Endodermal cell (in vitro differentiated cells): ENCODE data around the gene DEFB126. TPM values are rescaled to one million over a fixed set of nuclear protein-coding genes. Genes with fewer than 3 reads are reported as not detected.

ENCODE experiments used
- DNase-seq: peaks from one replicate; pipeline ENCODE4 v3.0.0-alpha.2; 2017
- H3K27ac ChIP-seq: 2 replicates; pipeline ENCODE4 v1.5.1; 2013; ENCODE audit warnings: mild to moderate bottlenecking, low read depth, low read length, moderate library complexity
- H3K27me3 ChIP-seq: 2 replicates; pipeline ENCODE4 v1.6.1; 2013; ENCODE audit warnings: mild to moderate bottlenecking, low read length, moderate library complexity; ENCODE audit not compliant: insufficient read depth, control insufficient read depth, poor library complexity, severe bottlenecking
- H3K36me3 ChIP-seq: 2 replicates; pipeline ENCODE4 v1.7.0; 2013; ENCODE audit warnings: mild to moderate bottlenecking, low read length, moderate library complexity; ENCODE audit not compliant: control insufficient read depth, insufficient read depth
- H3K4me1 ChIP-seq: one replicate; pipeline ENCODE4 v1.7.0; 2013; ENCODE audit warnings: low read length; ENCODE audit not compliant: control insufficient read depth, insufficient read depth
- H3K4me3 ChIP-seq: 2 replicates; pipeline ENCODE4 v1.5.1; 2013; ENCODE audit warnings: mild to moderate bottlenecking, low read length, moderate library complexity
- H3K9ac ChIP-seq: 2 replicates; pipeline ENCODE4 v1.6.1; 2013; ENCODE audit warnings: mild to moderate bottlenecking, low read length, moderate library complexity; ENCODE audit not compliant: poor library complexity, severe bottlenecking; ENCODE audit errors: extremely low read depth
- H3K9me3 ChIP-seq: 2 replicates; pipeline ENCODE4 v1.6.1; 2013; ENCODE audit warnings: mild to moderate bottlenecking, low read length, moderate library complexity; ENCODE audit not compliant: control insufficient read depth
- H3K27ac Mint-ChIP-seq: 2 replicates; pipeline ENCODE4 v1.8.0; 2020; ENCODE audit warnings: mixed read lengths
- H3K27me3 Mint-ChIP-seq: 2 replicates; pipeline ENCODE4 v1.8.0; 2021; ENCODE audit warnings: mild to moderate bottlenecking, mixed read lengths; ENCODE audit not compliant: insufficient read depth
- H3K36me3 Mint-ChIP-seq: 2 replicates; pipeline ENCODE4 v1.8.0; 2020; ENCODE audit warnings: low read depth, mixed read lengths
- H3K4me1 Mint-ChIP-seq: 2 replicates; pipeline ENCODE4 v1.8.0; 2020; ENCODE audit warnings: mixed read lengths
- H3K4me3 Mint-ChIP-seq: 2 replicates; pipeline ENCODE4 v1.8.0; 2020; ENCODE audit warnings: mild to moderate bottlenecking, moderate library complexity, mixed read lengths
- H3K9me3 Mint-ChIP-seq: 2 replicates; pipeline ENCODE4 v1.8.0; 2020; ENCODE audit warnings: mild to moderate bottlenecking, mixed read lengths
- WGBS, 2 experiments: methylation state at CpG; one replicate each; pipeline versions ENCODE4 v1.1.5 to v1.1.7; 2013; ENCODE audit warnings: missing lambda C conversion rate in 2 of 2, mixed read lengths in 1 of 2; ENCODE audit not compliant: insufficient coverage in 1 of 2, insufficient read length in 1 of 2; 5-methylcytosine and 5-hydroxymethylcytosine counted together
- total RNA-seq, 2 donors: library from RNA; stranded (reverse); fragmentation: NEBNext Ultra II Directional in 1 of 2; extraction: Animal tissue kit (Norgen Biotek cat#: 25700) in 1 of 2; gene quantifications; 2 replicates in 1 of 2; 3 replicates in 1 of 2; pipeline ENCODE4 v1.2.1, GENCODE V29; 2021
- TF ChIP-seq, protein P1 (sequence below): fragments of 200-600 bp; sonication (generic); conservative IDR thresholded peaks from 2 replicates; pipeline ENCODE4 v1.5.0; 2021; ENCODE audit warnings: antibody characterized with exemption, mild to moderate bottlenecking

The DEFB126 gene
- total RNA-seq, 2 donors from 2014 or later, result not detected

GRCh38 chr20:101975-102374 is 40.4 kb upstream of the DEFB126 start:
- Histone ChIP-seq H3K9ac (no peak overlapping the region), H3K4me3 (no peak overlapping the region), H3K27me3 (no peaks in the 10 kb centered on the region), H3K27ac (no peak overlapping the region), H3K9me3 (peaks cover 1% of the 10 kb centered on the region), H3K4me1 (no peaks in the 10 kb centered on the region), H3K36me3 (no peaks in the 10 kb centered on the region)
- DNase-seq, result no peak
- Mint-ChIP-seq H3K4me1 (peaks cover 5% of the 10 kb centered on the region), H3K27me3 (peaks cover 11% of the 10 kb centered on the region), H3K9me3 (peaks cover 6% of the 10 kb centered on the region), H3K4me3 (no peak overlapping the region), H3K27ac (no peak overlapping the region), H3K36me3 (peaks cover 2% of the 10 kb centered on the region)
- TF ChIP-seq, protein P1, sequence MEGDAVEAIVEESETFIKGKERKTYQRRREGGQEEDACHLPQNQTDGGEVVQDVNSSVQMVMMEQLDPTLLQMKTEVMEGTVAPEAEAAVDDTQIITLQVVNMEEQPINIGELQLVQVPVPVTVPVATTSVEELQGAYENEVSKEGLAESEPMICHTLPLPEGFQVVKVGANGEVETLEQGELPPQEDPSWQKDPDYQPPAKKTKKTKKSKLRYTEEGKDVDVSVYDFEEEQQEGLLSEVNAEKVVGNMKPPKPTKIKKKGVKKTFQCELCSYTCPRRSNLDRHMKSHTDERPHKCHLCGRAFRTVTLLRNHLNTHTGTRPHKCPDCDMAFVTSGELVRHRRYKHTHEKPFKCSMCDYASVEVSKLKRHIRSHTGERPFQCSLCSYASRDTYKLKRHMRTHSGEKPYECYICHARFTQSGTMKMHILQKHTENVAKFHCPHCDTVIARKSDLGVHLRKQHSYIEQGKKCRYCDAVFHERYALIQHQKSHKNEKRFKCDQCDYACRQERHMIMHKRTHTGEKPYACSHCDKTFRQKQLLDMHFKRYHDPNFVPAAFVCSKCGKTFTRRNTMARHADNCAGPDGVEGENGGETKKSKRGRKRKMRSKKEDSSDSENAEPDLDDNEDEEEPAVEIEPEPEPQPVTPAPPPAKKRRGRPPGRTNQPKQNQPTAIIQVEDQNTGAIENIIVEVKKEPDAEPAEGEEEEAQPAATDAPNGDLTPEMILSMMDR, result no peak

GRCh38 chr20:103456-103855 is 38.9 kb upstream of the DEFB126 start:
- WGBS, 2 experiments, result 92 to 98% methylated on average over 5 of the region's 5 CpGs
- no peak for DNase-seq

GRCh38 chr20:112396-112795 is 30.0 kb upstream of the DEFB126 start:
- Mint-ChIP-seq H3K9me3 (no peaks in the 10 kb centered on the region), H3K27me3 (peaks cover 6% of the 10 kb centered on the region), H3K36me3 (no peaks in the 10 kb centered on the region), H3K4me3 (no peak overlapping the region), H3K4me1 (no peaks in the 10 kb centered on the region), H3K27ac (no peak overlapping the region)
- Histone ChIP-seq H3K9me3 (peaks cover 16% of the 10 kb centered on the region), H3K4me1 (no peaks in the 10 kb centered on the region), H3K27me3 (no peaks in the 10 kb centered on the region), H3K36me3 (no peaks in the 10 kb centered on the region), H3K9ac (no peak overlapping the region), H3K27ac (no peak overlapping the region), H3K4me3 (no peak overlapping the region)
- TF ChIP-seq, protein P1, result no peak
- no peak for DNase-seq

More at GRCh38 chr20:103456-103855, 38.9 kb upstream of the DEFB126 start:
- H3K27me3 ChIP-seq, result no peaks in the 10 kb centered on the region
- Mint-ChIP-seq H3K27ac (no peak overlapping the region), H3K27me3 (peaks cover 6% of the 10 kb centered on the region), H3K9me3 (no peaks in the 10 kb centered on the region), H3K4me3 (no peak overlapping the region), H3K4me1 (peaks cover 5% of the 10 kb centered on the region), H3K36me3 (peaks cover 2% of the 10 kb centered on the region)
- H3K4me3 ChIP-seq, result no peak overlapping the region
- no peak overlapping the region for H3K27ac ChIP-seq
- TF ChIP-seq, protein P1, result no peak
- H3K9me3 ChIP-seq, result no peaks in the 10 kb centered on the region
- H3K4me1 ChIP-seq, result no peaks in the 10 kb centered on the region
- no peaks in the 10 kb centered on the region for H3K36me3 ChIP-seq
- no peak overlapping the region for H3K9ac ChIP-seq
